K562 (cell line): ENCODE data around the gene AP1AR. TPM values are rescaled to one million over a fixed set of nuclear protein-coding genes. Genes with fewer than 3 reads are reported as not detected.
A peak's percentile ranks its signal among the peaks of the same experiment; 100 is the strongest.

Experiments
- ASH1L ChIP-seq: fragments of 450-650 bp; IDR thresholded peaks from 2 replicates; pipeline ENCODE4 v1.6.1; 2018; ENCODE audit warnings: borderline replicate concordance, mild to moderate bottlenecking, low read depth; ENCODE audit not compliant: partially characterized antibody
- BRD4 ChIP-seq: fragments of 200-600 bp; sonication (generic); IDR thresholded peaks from 2 replicates; pipeline ENCODE4 v1.6.1; 2017; ENCODE audit warnings: inconsistent platforms
- CBFA2T3 ChIP-seq: fragments of 450-650 bp; IDR thresholded peaks from 2 replicates; pipeline ENCODE4 v1.6.1; 2017
- CREB1 ChIP-seq, 2 experiments: sonication (generic) in 1 of 2; formaldehyde crosslinking in 1 of 2; IDR thresholded peaks; 2 replicates each; pipeline versions ENCODE4 v1.6.1 to v1.8.0; 2012 to 2022; ENCODE audit warnings: inconsistent platforms in 1 of 2, mild to moderate bottlenecking in 1 of 2, missing genetic modification reagents in 1 of 2, moderate library complexity in 1 of 2
- CREBBP ChIP-seq: IDR thresholded peaks from one replicate; pipeline ENCODE4 v1.6.1; 2012; ENCODE audit warnings: low read depth, mild to moderate bottlenecking, control low read depth, inconsistent platforms, low read length
- FOS ChIP-seq: IDR thresholded peaks from 3 replicates; pipeline ENCODE4 v1.6.1; 2011; ENCODE audit not compliant: insufficient read length; ENCODE audit errors: extremely low read depth
- KDM2B ChIP-seq: fragments of 250-450 bp; sonication (Bioruptor Pico); IDR thresholded peaks from 2 replicates; pipeline ENCODE4 v1.8.0; 2021; ENCODE audit warnings: mild to moderate bottlenecking, moderate library complexity
- KLF10 ChIP-seq: fragments of 250-450 bp; sonication (Bioruptor Pico); IDR thresholded peaks from 2 replicates; pipeline ENCODE4 v1.6.1; 2021; ENCODE audit warnings: matching md5 sums
- MCM7 ChIP-seq, 2 experiments: fragments of 450-650 bp; IDR thresholded peaks; 2 replicates each; pipeline ENCODE4 v1.6.1; 2016 to 2018
- PML ChIP-seq: IDR thresholded peaks from 2 replicates; pipeline ENCODE4 v1.6.1; 2012; ENCODE audit warnings: low read length, inconsistent platforms
- PTBP1 ChIP-seq: fragments of 200-400 bp; formaldehyde crosslinking; IDR thresholded peaks from 2 replicates; pipeline ENCODE4 v1.6.1; 2017; ENCODE audit warnings: low read depth, low read length
- PYGO2 ChIP-seq: fragments of 450-650 bp; IDR thresholded peaks from 2 replicates; pipeline ENCODE4 v1.6.1; 2016; ENCODE audit warnings: mild to moderate bottlenecking, missing genetic modification characterization, moderate library complexity, missing compliant biosample characterization
- XRCC3 ChIP-seq: fragments of 450-650 bp; IDR thresholded peaks from 2 replicates; pipeline ENCODE4 v1.6.1; 2017; ENCODE audit warnings: mild to moderate bottlenecking, moderate library complexity
- ZC3H11A ChIP-seq: IDR thresholded peaks from 2 replicates; pipeline ENCODE4 v1.6.1; 2012; ENCODE audit warnings: low read depth, low read length, improper control_type of control experiment
- polyA plus RNA-seq, 8 experiments: library from polyadenylated mRNA; depleted of rRNA in 4 of 8; stranded (reverse) in 5 of 8; unstranded in 3 of 8; fragments of >200 nt; fragmentation: Nextera tagmentation in 2 of 8; fragmentation: Illumina TruSeq in 1 of 8; extraction: Ambion mirVana in 2 of 8; extraction: Trizol in 1 of 8; gene quantifications; 2 replicates each; pipeline versions ENCODE4 v1.2.1 to v1.2.3, GENCODE V29; 2011 to 2014; ENCODE audit warnings: inconsistent platforms in 1 of 8, missing spikeins in 1 of 8
- total RNA-seq, 7 experiments: library from RNA; depleted of rRNA in 6 of 7; stranded (reverse); fragments of >200 nt in 6 of 7; fragmentation: Illumina TruSeq in 2 of 7; extraction: Trizol in 2 of 7; gene quantifications; 2 replicates each; pipeline versions ENCODE4 v1.2.1 to v1.2.3, GENCODE V29; 2011 to 2021; ENCODE audit warnings: low replicate concordance in 1 of 7
- TF ChIP-seq, protein P1 (sequence below): fragments of 200-800 bp; sonication (Bioruptor generic); IDR thresholded peaks from 2 replicates; pipeline ENCODE4 v1.6.1; 2017; ENCODE audit warnings: missing genetic modification characterization, missing compliant biosample characterization
- TF ChIP-seq, protein P2 (sequence below): sonication (generic); formaldehyde crosslinking; IDR thresholded peaks from 2 replicates; pipeline ENCODE4 v1.8.0; 2022; ENCODE audit warnings: mild to moderate bottlenecking, missing genetic modification reagents
- TF ChIP-seq, protein P3 (sequence below), 2 experiments: IDR thresholded peaks; 2 replicates each; pipeline ENCODE4 v1.6.1; 2012; ENCODE audit warnings: improper control_type of control experiment in 2 of 2, low read depth in 2 of 2, low read length in 2 of 2, borderline replicate concordance in 1 of 2
- TF ChIP-seq, protein P4 (sequence below): fragments of 450-650 bp; IDR thresholded peaks from 2 replicates; pipeline ENCODE4 v1.6.1; 2016; ENCODE audit warnings: missing biosample characterization, missing genetic modification characterization
- TF ChIP-seq, protein P5 (sequence below): fragments of 450-650 bp; conservative IDR thresholded peaks from 2 replicates; pipeline ENCODE4 v1.6.1; 2016; ENCODE audit warnings: missing genetic modification characterization, low read depth, mild to moderate bottlenecking, missing compliant biosample characterization, moderate library complexity
- TF ChIP-seq, protein P6 (sequence below): IDR thresholded peaks from 2 replicates; pipeline ENCODE4 v1.6.1; 2016; ENCODE audit warnings: missing genetic modification characterization, missing compliant biosample characterization

AP1AR gene
- total and polyA plus RNA-seq, 9 of the 15 experiments (the other 6 are each of a cell fraction or from before 2014, with no cell fraction given) = 2.6 to 20.7 (median 12.2) TPM

DNA sequence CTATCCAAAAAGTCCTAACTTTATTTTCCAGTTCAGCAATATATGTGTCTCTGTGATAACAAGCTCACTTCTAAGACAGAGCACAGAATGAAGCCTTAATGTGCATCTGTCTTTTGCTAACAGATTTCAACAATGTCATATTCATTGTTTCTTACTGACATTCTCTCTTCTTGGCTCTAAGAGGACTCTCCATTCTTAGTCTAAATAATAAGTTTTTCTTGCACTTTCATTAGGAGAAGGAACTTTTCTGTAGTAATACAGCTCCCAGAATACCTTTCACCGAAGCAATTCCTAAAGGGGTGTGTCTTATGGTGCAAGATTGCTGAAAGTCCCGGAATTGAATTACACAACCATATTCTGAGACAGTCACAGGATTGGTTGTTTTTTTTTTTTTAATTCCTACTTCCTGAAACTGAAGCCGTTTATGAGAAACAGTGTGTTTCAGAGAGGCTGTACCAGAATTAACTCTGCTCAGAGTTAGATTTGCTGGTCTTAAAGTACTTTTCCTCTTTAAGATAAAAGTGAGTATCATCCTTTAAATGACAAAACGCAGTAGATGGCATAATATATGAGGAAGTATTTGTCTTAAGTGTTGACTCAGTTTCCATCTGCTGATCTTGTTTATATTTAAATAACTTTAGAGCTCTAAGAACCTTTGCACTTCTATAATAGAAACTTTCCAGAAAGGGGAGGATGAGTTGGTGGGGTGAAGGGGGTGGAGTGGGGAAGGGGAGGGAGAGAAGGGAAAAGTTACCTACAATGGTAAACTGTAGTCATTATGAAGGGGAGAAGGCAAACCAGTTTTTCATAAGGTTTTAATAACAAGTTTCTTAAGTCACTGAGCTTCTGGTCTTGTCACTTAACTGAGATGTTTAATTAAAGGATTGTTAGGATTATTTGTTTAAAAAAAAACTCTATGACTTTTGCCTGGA lies 65.6 kb downstream of the AP1AR start, which contains the start of gene ALPK1 (continued):
- TF ChIP-seq, protein P1, sequence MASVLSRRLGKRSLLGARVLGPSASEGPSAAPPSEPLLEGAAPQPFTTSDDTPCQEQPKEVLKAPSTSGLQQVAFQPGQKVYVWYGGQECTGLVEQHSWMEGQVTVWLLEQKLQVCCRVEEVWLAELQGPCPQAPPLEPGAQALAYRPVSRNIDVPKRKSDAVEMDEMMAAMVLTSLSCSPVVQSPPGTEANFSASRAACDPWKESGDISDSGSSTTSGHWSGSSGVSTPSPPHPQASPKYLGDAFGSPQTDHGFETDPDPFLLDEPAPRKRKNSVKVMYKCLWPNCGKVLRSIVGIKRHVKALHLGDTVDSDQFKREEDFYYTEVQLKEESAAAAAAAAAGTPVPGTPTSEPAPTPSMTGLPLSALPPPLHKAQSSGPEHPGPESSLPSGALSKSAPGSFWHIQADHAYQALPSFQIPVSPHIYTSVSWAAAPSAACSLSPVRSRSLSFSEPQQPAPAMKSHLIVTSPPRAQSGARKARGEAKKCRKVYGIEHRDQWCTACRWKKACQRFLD (CRISPR knock-in tag) = no peak
- TF ChIP-seq BRD4 = no peak
- no peak for TF ChIP-seq KLF10 (CRISPR knock-in tag)
- no peak for TF ChIP-seq XRCC3
- TF ChIP-seq ZC3H11A = no peak
- TF ChIP-seq, protein P2, sequence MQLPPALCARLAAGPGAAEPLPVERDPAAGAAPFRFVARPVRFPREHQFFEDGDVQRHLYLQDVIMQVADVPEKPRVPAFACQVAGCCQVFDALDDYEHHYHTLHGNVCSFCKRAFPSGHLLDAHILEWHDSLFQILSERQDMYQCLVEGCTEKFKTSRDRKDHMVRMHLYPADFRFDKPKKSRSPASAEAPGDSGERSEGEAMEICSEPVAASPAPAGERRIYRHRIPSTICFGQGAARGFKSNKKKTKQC = no peak
- TF ChIP-seq, protein P3, sequence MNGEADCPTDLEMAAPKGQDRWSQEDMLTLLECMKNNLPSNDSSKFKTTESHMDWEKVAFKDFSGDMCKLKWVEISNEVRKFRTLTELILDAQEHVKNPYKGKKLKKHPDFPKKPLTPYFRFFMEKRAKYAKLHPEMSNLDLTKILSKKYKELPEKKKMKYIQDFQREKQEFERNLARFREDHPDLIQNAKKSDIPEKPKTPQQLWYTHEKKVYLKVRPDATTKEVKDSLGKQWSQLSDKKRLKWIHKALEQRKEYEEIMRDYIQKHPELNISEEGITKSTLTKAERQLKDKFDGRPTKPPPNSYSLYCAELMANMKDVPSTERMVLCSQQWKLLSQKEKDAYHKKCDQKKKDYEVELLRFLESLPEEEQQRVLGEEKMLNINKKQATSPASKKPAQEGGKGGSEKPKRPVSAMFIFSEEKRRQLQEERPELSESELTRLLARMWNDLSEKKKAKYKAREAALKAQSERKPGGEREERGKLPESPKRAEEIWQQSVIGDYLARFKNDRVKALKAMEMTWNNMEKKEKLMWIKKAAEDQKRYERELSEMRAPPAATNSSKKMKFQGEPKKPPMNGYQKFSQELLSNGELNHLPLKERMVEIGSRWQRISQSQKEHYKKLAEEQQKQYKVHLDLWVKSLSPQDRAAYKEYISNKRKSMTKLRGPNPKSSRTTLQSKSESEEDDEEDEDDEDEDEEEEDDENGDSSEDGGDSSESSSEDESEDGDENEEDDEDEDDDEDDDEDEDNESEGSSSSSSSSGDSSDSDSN (IDR thresholded peaks at IDR 0.05; ENCODE audit: borderline replicate concordance in 1 of 2, low read depth in 2 of 2, low read length in 2 of 2) = 0 out of 4 replicates have a peak, but pooled peaks of 1 of the 2 experiments have one; percentile 35
- TF ChIP-seq KDM2B (CRISPR knock-in tag) = no peak
- peak; percentile 58; the same call in 1 of the 2 replicates for TF ChIP-seq PML
- no peak for TF ChIP-seq MCM7 (IDR thresholded peaks at IDR 0.05)
- TF ChIP-seq CREBBP = no peak
- TF ChIP-seq CREB1 (IDR thresholded peaks at IDR 0.05) = no peak
- no peak for TF ChIP-seq CREB1 (CRISPR knock-in tag; IDR thresholded peaks at IDR 0.05)
- TF ChIP-seq ASH1L = peak; percentile 44
- TF ChIP-seq, protein P4, sequence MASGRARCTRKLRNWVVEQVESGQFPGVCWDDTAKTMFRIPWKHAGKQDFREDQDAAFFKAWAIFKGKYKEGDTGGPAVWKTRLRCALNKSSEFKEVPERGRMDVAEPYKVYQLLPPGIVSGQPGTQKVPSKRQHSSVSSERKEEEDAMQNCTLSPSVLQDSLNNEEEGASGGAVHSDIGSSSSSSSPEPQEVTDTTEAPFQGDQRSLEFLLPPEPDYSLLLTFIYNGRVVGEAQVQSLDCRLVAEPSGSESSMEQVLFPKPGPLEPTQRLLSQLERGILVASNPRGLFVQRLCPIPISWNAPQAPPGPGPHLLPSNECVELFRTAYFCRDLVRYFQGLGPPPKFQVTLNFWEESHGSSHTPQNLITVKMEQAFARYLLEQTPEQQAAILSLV (tag) = no peak
- TF ChIP-seq CBFA2T3 = no peak
- no peak for TF ChIP-seq FOS
- TF ChIP-seq PTBP1 = no peak
- TF ChIP-seq, protein P5, sequence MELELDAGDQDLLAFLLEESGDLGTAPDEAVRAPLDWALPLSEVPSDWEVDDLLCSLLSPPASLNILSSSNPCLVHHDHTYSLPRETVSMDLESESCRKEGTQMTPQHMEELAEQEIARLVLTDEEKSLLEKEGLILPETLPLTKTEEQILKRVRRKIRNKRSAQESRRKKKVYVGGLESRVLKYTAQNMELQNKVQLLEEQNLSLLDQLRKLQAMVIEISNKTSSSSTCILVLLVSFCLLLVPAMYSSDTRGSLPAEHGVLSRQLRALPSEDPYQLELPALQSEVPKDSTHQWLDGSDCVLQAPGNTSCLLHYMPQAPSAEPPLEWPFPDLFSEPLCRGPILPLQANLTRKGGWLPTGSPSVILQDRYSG (tag) = no peak
- TF ChIP-seq, protein P6, sequence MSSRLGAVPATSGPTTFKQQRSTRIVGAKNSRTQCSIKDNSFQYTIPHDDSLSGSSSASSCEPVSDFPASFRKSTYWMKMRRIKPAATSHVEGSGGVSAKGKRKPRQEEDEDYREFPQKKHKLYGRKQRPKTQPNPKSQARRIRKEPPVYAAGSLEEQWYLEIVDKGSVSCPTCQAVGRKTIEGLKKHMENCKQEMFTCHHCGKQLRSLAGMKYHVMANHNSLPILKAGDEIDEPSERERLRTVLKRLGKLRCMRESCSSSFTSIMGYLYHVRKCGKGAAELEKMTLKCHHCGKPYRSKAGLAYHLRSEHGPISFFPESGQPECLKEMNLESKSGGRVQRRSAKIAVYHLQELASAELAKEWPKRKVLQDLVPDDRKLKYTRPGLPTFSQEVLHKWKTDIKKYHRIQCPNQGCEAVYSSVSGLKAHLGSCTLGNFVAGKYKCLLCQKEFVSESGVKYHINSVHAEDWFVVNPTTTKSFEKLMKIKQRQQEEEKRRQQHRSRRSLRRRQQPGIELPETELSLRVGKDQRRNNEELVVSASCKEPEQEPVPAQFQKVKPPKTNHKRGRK = no peak
- TF ChIP-seq PYGO2 (tag) = no peak
